ENCODE measurements around the gene RCAN2. TPM values are rescaled to one million over a fixed set of nuclear protein-coding genes. Genes with fewer than 3 reads are reported as not detected.

Gene RCAN2
- total and polyA plus RNA-seq, 7 donors = 2.6 to 108 (median 20.0) TPM

DNA sequence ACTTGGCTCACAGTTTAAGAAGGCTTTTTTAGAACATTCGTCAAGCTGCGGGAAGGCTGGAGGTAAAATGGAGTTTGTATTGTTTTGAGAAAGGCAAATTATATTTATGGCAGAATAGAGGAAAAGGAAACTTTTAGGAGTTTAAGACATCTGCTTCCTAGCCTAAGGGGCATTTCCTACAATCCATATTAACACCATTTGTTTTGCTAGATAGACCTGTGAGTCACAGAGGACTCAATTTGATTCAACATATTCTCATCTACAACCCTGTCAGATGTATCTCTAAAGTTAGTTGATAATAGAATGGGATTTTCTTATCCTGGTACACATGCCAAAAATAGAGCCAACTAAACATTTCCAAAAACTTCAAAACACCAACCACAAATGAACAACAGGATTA is 35.0 kb downstream of the RCAN2 start:
- Histone ChIP-seq H3K27me3 (ENCODE audit: insufficient read depth in 3 of 3, low read length in 2 of 3) (no peaks in the 10 kb centered on the region), H3K4me1 (peaks cover 3% of the 10 kb centered on the region), H3K36me3 (ENCODE audit: insufficient read depth in 1 of 2, low read depth in 1 of 2) (no peaks in the 10 kb centered on the region), H3K27ac (no peak overlapping the region), H3K9me3 (no peaks in the 10 kb centered on the region), H3K4me3 (no peak overlapping the region)
- whole genome bisulfite sequencing, 3 donors = 66 to 81% (median 76%) methylated on average over 2 of the region's 2 CpGs
- intact Hi-C loops (cut with DNase I) = no loop called here
- ATAC-seq (no peak), DNase-seq (no peak)
- TF ChIP-seq, protein P1, sequence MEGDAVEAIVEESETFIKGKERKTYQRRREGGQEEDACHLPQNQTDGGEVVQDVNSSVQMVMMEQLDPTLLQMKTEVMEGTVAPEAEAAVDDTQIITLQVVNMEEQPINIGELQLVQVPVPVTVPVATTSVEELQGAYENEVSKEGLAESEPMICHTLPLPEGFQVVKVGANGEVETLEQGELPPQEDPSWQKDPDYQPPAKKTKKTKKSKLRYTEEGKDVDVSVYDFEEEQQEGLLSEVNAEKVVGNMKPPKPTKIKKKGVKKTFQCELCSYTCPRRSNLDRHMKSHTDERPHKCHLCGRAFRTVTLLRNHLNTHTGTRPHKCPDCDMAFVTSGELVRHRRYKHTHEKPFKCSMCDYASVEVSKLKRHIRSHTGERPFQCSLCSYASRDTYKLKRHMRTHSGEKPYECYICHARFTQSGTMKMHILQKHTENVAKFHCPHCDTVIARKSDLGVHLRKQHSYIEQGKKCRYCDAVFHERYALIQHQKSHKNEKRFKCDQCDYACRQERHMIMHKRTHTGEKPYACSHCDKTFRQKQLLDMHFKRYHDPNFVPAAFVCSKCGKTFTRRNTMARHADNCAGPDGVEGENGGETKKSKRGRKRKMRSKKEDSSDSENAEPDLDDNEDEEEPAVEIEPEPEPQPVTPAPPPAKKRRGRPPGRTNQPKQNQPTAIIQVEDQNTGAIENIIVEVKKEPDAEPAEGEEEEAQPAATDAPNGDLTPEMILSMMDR (IDR thresholded peaks at IDR 0.05) = no peak

DNA sequence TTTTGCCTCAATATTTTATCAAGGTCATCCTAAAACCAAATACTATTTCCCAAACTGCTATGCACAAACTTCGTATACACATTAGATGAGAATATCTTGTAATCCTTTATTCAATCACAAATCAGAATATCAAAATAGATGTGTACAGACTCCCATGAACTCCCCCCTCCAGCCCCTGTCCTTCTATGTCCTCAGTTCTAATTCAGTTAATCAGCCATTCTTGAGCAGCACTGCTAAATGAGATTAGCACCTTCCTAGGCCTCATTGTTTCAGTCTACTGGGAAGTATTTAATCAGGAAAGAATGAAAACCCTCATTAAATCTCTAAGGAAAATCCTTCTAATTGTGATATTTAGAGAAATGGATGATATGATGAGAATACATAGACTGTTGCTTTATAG is 36.6 kb downstream of the RCAN2 start:
- Histone ChIP-seq H3K27ac (no peak overlapping the region), H3K36me3 (ENCODE audit: insufficient read depth in 1 of 2, low read depth in 1 of 2) (no peaks in the 10 kb centered on the region), H3K9me3 (peaks cover 10% of the 10 kb centered on the region), H3K4me3 (no peak overlapping the region), H3K27me3 (ENCODE audit: insufficient read depth in 3 of 3, low read length in 2 of 3) (no peaks in the 10 kb centered on the region), H3K4me1 (peaks cover 3% of the 10 kb centered on the region)
- WGBS, 3 donors = 95 to 98% (median 95%) methylated on average over 1 of the region's 1 CpG
- DNase-seq (no peak), ATAC-seq (no peak)
- TF ChIP-seq, protein P1 (IDR thresholded peaks at IDR 0.05) = no peak
- intact Hi-C loops (cut with DNase I) = no loop called here

DNA sequence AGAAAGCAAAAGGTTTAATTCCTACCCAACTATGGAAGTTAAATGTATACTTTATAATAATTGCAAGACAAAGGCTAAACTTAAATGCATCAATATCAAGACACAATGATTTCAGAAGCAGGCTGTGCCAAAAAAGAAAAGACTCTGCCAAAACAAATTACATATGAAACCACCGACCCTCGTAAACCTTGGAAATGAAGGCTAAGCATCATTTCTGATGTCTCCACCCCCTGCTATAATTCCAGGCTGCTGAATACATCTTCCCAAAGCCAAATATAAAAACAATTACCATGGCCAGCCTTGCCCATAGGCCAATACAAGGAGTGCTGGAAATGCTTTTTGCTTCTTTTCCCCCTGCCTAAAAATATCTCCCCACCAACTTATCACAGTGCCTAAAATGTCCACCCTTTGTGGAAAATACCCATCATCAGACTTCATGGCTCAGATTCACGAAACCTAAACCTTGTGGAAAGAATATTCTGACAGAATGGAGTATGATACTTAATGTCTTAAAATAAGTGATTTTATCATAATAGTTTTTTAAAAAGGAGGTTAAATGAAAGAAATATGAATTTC is 37.4 kb downstream of the RCAN2 start:
- WGBS, 3 donors = 43 to 56% (median 49%) methylated on average over 3 of the region's 3 CpGs
- peaks cover 18% of the 10 kb centered on the region for H3K9me3 ChIP-seq
- TF ChIP-seq, protein P1 (IDR thresholded peaks at IDR 0.05) = no peak
- DNase-seq = no peak
- no peak for ATAC-seq
- intact Hi-C loops (cut with DNase I) = no loop called here
- no peak overlapping the region for H3K4me3 ChIP-seq
- H3K36me3 ChIP-seq (ENCODE audit: insufficient read depth in 1 of 2, low read depth in 1 of 2) = no peaks in the 10 kb centered on the region
- peaks cover 3% of the 10 kb centered on the region for H3K4me1 ChIP-seq
- H3K27me3 ChIP-seq (ENCODE audit: insufficient read depth in 3 of 3, low read length in 2 of 3) = no peaks in the 10 kb centered on the region
- no peak overlapping the region for H3K27ac ChIP-seq

DNA sequence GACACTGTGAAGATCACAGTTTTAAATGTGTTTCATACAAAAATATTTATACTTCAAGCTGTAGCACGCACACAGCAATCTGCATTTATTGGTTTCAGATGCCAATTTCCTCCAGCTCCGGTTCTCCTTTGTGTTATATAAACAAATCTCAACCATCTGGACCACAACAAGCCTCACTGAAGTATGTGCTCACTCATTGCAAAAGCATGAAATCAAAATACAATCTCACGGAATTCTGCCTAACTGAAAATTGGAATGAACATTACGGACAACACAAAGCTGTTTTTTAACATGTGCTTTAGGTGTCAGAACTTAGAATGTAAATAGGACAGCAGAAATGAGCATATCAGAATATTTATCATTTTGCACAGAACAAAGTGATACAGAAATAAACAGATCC is 38.0 kb downstream of the RCAN2 start:
- TF ChIP-seq, protein P1 (IDR thresholded peaks at IDR 0.05) = no peak
- Histone ChIP-seq H3K27me3 (ENCODE audit: insufficient read depth in 3 of 3, low read length in 2 of 3) (no peaks in the 10 kb centered on the region), H3K9me3 (peaks cover 18% of the 10 kb centered on the region), H3K4me3 (no peak overlapping the region), H3K27ac (no peak overlapping the region), H3K4me1 (peaks cover 3% of the 10 kb centered on the region), H3K36me3 (ENCODE audit: insufficient read depth in 1 of 2, low read depth in 1 of 2) (no peaks in the 10 kb centered on the region)
- no peak for DNase-seq
- WGBS, 3 donors = 44 to 63% (median 48%) methylated on average over 4 of the region's 4 CpGs
- ATAC-seq = no peak
- intact Hi-C loops (cut with DNase I) = no loop called here

DNA sequence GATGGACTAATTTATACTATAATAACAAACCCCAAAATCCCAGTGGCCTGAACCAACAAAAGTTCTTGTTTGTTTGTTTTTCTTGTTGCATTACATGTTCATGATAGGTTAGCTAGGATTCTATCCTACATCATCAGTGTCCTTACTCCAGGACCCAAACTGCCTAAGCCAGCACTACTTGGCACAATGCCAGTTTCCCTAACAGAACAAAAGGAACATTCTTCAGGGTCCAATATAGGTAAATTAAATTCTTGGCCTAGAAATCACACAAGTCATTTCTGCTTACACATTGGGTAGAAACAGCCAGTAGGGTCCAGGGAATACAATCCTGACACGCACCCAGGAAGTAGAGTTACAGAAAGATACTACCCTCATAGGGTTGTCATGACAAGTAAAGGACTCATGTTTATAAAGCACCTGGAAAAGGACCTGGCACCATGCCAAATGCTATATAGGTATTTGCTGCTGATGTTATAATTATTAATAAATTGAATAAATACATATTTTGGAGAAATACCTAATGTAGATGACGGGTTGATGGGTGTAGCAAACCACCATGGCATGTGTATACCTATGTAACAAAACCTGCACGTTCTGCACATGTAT is 38.8 kb downstream of the RCAN2 start:
- intact Hi-C loops (cut with DNase I) = no loop called here
- H3K4me1 ChIP-seq = peaks cover 3% of the 10 kb centered on the region

More for the DNA sequence above, 38.8 kb downstream of the RCAN2 start:
- H3K27me3 ChIP-seq (ENCODE audit: insufficient read depth in 3 of 3, low read length in 2 of 3) = no peaks in the 10 kb centered on the region
- no peak for ATAC-seq
- peaks cover 18% of the 10 kb centered on the region for H3K9me3 ChIP-seq
- no peak overlapping the region for H3K4me3 ChIP-seq
- 94 to 97% (median 95%) methylated on average over 3 of the region's 3 CpGs for WGBS, 3 donors
- no peak for DNase-seq
- H3K36me3 ChIP-seq (ENCODE audit: insufficient read depth in 1 of 2, low read depth in 1 of 2) = no peaks in the 10 kb centered on the region
- TF ChIP-seq, protein P1 (IDR thresholded peaks at IDR 0.05) = no peak
- no peak overlapping the region for H3K27ac ChIP-seq

All from psoas muscle (tissue), 8 donors.